ENCODE measurements around the gene TTC9C. TPM values are rescaled to one million over a fixed set of nuclear protein-coding genes. Genes with fewer than 3 reads are reported as not detected.

TTC9C gene
- total RNA-seq, 1 donor from 2014 or later: 31.3 TPM

- Histone ChIP-seq H3K27me3 (no peaks in the 10 kb centered on the region), H3K9me3 (no peaks in the 10 kb centered on the region), H3K27ac (no peak overlapping the region), H3K4me1 (peaks cover 22% of the 10 kb centered on the region), H3K36me3 (peaks cover 34% of the 10 kb centered on the region), H3K4me3 (no peak overlapping the region)
- TF ChIP-seq CTCF (IDR thresholded peaks at IDR 0.05): no peak
- DNase-seq: no peak
- intact Hi-C loops (cut with DNase I): no loop called here
- ATAC-seq: no peak
Observed at GRCh38 chr11:62774407-62774806, 46.1 kb downstream of the TTC9C start.

DNA sequence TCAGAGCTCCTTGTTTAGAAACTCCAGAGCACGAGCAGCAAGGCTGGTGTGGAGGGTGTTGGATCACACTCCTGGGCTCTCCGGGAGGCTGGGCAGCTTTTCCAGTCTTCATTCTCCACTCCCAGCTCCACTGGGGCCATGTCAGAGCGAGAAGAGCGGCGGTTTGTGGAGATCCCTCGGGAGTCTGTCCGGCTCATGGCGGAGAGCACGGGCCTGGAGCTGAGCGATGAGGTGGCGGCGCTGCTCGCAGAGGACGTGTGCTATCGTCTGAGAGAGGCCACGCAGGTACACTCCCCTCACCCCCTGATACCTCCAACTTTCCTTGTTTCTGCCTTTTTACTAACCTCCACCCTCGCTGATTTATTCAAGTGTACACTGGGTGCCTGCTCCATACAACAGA is 47.4 kb downstream of the TTC9C start:
- Histone ChIP-seq H3K36me3 (peaks cover 44% of the 10 kb centered on the region), H3K27ac (no peak overlapping the region), H3K4me1 (peaks cover 12% of the 10 kb centered on the region), H3K27me3 (no peaks in the 10 kb centered on the region), H3K9me3 (no peaks in the 10 kb centered on the region), H3K4me3 (no peak overlapping the region)
- DNase-seq (no peak), ATAC-seq (no peak)
- no peak for TF ChIP-seq CTCF (IDR thresholded peaks at IDR 0.05)
- intact Hi-C loops (cut with DNase I): no loop called here

DNA sequence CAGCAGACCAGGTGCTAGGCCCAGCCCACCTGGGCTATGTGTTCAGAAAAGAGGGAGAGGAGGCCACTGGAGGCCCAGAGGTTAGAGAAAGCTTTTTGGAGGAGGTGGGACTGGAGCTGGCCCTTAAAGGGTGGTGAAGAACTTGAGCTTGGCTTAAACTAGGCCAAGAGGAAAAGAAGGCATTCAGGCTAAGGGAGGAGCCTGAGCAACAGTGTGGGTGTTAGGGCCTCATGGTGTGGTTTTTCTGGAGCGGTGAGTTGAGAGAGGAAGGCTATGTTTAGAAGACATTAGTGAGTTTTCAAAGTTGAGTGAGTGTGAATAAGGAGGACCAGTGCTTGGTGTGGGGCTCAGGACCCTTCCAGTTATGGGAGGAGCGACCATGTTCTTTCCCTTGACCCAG is 49.1 kb downstream of the TTC9C start:
- no peaks in the 10 kb centered on the region for H3K27me3 ChIP-seq

GRCh38 chr11:62778441-62778840 is 50.2 kb downstream of the TTC9C start:
- no peak for DNase-seq
- Histone ChIP-seq H3K9me3 (no peaks in the 10 kb centered on the region), H3K27ac (no peak overlapping the region), H3K27me3 (no peaks in the 10 kb centered on the region), H3K4me3 (no peak overlapping the region), H3K36me3 (peaks cover 54% of the 10 kb centered on the region), H3K4me1 (no peaks in the 10 kb centered on the region)
- TF ChIP-seq CTCF (IDR thresholded peaks at IDR 0.05): no peak
- intact Hi-C loops (cut with DNase I): no loop called here
- ATAC-seq: peak; percentile 40

More for the DNA sequence above, 49.1 kb downstream of the TTC9C start:
- intact Hi-C loops (cut with DNase I): no loop called here
- TF ChIP-seq CTCF (IDR thresholded peaks at IDR 0.05): no peak
- H3K4me3 ChIP-seq: no peak overlapping the region
- H3K9me3 ChIP-seq: no peaks in the 10 kb centered on the region
- no peak overlapping the region for H3K27ac ChIP-seq
- peaks cover 49% of the 10 kb centered on the region for H3K36me3 ChIP-seq
- no peak for DNase-seq
- peaks cover 2% of the 10 kb centered on the region for H3K4me1 ChIP-seq
- ATAC-seq: peak; percentile 33

DNA sequence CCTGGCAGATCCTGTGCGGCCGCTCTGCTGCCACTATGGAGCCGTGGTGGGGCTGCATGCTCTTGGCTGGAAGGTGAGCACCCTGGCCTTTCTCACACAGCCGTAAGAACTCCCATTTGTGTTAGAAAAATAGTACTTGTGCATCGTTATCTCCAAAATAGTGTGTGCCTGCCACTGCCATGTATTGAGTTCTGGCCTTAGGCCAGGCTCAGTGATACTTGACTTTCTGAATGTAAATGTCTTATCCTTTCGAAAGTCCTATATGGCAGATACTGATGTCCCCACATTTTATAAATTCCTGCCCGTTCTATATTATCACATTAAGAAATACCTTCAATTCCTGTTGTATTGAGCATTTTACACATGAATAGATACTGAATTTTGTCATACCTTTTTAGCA is 54.5 kb downstream of the TTC9C start:
- H3K36me3 ChIP-seq: peaks cover 34% of the 10 kb centered on the region
- no peaks in the 10 kb centered on the region for H3K27me3 ChIP-seq
- TF ChIP-seq CTCF (IDR thresholded peaks at IDR 0.05): no peak
- no peak overlapping the region for H3K27ac ChIP-seq
- intact Hi-C loops (cut with DNase I): no loop called here
- no peak for DNase-seq
- no peak overlapping the region for H3K4me3 ChIP-seq
- peaks cover 9% of the 10 kb centered on the region for H3K4me1 ChIP-seq
- ATAC-seq: no peak
- no peaks in the 10 kb centered on the region for H3K9me3 ChIP-seq
